Stimulated activated CD4-positive, alpha-beta T cell treated with anti-CD3 and anti-CD28 coated beads, Interleukin-12 subunit alpha, Interleukin-12 subunit beta, amount 100 ng/mL, for 4 hours (primary cell): ENCODE data around the gene SIGLEC1.

ENCODE experiments used
- DNase-seq: peaks from one replicate; pipeline ENCODE4 v3.0.0-alpha.2; 2020

SIGLEC1 gene

DNA sequence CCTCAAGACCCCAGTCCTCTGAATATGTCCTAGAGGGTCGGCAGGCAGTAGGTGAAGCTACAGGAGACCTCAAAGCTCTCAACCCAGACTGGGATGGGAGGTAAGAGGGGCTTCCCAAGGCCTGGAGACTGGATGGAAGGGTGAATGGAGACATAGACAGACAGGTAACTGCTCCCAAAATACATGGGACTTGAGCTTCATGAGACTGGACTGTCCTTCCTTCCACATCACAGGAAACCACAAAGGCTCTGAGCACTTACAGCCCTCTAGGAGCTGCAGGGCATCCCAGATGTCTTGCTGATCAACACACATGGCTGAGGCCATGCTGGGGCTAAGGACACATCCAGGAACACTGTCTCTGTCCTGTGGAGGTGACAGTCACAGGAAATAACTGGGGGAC lies 31.6 kb upstream of the SIGLEC1 start:
- DNase-seq = no peak

DNA sequence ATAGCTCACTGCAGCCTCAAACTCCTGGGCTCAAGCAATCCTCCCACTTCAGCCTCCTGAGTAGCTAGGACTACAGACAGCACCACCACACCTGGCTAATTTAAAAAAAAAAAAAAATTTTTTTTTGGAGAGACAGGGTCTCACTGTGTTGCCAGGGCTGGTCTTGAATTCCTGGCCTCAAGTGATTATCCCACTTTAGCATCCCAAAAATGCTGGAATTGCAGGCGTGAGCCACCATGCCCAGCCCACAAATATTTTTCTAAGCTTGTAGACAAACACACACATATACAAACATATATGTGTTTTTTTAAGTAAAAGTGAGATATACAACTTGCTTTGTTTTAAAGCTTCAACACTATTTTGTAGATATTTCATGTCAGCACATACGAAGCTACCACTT lies 30.9 kb upstream of the SIGLEC1 start:
- DNase-seq = no peak

DNA sequence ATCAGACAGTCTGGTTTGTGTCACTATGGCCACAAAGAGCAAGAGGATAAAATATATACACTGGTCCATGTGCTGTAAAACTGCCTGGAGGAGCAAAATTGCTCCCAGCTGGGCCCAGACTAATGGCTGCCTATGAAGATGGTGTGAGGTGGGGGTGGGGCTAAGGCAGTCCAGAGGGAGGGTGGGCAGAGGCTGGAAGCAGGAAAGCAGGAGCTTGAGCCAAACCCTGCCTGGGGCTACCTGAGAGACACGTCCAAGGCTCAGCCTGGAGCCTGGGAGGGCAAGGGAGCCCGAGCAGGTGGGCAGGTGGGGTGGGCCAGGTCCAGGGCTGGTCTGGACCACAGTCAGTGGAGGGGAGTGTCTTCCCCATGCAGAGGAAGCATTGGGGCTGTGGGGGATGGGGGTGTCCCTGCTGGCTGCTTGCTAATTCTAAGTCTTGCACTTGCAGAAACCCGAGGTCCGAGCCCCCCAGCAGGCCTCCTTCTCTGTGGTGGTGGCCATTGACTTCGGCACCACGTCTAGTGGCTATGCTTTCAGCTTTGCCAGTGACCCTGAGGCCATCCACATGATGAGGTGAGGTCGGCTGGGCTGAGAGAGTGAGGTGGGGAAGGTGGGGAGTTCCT lies 29.5 kb upstream of the SIGLEC1 start:
- DNase-seq = no peak

DNA sequence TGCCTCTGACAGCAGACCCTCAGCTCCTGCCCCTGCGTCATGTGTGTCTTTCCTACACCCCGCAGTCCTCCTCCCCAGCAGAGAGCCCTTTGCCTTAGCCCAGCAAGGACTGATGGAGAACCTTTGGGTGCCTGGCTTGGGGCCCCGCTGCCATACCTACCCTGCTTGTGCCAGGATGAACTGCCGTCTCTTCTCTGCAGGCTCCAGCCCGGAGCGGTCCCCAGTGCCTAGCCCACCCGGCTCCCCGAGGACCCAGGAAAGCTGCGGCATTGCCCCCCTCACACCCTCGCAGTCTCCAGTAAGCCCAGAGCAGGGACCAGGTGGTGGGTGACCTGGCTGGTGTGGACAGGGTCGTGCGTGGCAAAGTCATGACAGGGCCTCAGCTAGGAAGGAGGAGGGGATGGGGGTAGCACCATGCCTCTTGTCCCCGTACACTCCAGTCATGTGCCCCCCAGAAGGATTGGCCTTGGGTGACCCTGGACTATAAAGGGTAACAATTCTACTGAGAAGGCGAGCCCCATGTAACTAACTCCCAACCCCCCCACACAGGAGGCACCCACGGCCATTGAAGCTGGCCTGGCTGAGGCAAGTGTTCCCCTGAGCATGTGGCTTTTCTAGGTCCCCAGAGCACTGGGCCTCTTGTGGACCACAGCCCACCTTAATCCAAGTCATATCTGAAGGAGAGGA lies 28.4 kb upstream of the SIGLEC1 start:
- DNase-seq = no peak

DNA sequence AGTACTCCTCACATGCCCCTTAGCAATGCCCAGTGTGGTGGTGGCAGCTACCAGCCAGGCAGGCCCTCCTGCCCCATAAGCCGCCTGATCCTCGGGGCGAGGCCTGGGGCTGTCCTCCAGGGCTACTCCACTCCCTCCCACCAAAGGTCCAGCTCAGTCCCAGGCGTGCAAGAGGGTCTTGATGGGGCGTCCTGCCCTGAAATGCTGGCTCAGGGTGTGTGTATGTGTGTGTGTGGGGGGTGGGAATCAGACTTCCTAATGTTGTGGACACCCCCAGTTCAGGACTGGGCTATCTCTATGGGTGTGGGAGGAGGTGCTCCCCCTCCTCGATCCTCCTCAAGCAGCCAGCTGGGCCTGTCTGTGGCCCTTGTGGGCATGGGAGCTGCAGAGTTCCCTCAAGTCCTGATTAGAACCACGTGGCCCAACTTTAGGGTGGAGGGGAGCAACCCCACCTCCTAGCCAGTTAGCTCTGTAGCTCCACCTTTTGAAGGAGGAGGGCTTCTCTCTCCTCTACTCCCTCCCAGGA lies 27.6 kb upstream of the SIGLEC1 start:
- no peak for DNase-seq

DNA sequence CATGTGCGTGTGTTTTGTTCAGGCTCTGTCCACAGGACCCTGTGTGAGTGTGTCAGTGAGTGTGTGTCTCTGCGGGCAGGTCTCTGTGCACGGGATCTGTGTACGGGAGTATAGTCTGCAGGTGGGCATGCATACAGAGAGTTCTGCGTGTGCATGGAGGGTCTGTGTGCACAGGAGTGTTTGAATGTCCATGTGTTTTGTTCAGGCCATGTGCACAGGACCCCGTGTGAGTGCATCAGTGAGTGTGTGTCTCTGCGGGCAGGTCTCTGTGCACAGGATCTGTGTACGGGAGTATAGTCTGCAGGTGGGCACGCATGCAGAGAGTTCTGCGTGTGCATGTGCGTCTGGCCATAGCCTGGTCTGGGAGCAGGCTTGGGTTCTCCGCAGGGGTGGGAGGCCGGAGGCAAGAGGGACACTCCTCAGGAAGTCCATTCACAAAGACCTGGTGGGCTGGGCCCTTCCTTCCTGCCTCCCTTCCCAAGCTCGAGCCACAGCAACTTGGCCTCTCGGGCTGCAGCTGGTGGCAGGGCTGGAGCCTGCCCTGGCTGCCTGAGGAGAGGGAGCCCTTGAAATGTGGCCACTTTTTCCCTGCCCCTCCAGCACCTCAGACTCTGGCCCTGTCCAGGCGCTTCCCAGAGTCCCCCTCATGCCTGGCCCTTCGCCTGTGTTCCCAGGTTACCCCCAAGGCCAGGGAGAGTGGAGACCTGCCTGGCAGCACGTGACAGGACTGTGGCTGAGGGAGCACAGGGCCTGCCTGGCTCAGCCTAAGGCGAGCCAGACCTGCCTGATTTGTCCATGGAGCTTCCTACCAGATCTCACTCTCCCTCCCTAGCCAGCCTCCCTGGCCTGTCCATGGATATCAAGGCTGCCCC lies 26.9 kb upstream of the SIGLEC1 start:
- no peak for DNase-seq

DNA sequence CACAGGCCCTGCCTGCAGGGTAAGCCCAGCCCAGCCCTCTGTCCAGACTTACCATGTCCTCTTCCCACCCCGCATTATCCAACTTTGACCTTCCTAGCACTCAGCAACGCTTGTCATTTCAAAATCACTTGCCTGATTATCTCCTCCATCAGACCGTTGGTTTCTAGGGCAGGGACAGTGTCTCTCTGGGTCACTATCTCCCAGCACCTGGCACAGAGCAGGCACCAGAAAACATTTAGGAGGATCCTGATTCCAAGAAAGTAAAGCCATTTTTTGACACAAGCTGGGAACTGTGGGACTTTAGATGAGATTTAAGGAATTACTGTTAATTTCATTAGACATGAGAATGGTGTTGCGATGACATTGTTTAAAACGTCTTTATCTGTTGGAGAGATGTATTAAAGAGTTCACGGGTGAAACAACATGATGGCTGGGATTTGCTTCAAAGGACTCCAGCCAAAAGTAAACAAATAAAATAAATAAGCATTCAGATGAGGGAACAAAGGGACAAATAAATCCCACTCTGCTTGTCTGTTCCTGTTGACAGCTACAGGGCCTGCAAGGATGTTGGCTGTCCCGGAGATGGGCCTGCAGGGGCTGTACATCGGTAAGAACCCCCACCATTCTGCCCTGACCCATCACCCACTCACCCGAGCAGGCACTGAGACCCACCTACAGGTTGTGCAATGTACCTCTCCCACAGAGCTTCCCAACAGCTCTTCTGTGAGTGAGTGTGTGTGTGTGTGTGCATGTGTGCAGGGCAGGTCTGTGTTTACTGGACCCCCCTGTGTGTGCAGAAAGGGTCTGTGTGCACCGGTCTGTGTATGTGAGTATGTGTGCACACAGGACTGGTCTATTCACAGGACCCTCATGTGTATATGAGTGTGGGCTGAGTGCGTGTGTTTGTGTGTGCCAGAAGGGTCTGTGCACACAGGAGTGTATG lies 26.0 kb upstream of the SIGLEC1 start:
- DNase-seq = no peak

DNA sequence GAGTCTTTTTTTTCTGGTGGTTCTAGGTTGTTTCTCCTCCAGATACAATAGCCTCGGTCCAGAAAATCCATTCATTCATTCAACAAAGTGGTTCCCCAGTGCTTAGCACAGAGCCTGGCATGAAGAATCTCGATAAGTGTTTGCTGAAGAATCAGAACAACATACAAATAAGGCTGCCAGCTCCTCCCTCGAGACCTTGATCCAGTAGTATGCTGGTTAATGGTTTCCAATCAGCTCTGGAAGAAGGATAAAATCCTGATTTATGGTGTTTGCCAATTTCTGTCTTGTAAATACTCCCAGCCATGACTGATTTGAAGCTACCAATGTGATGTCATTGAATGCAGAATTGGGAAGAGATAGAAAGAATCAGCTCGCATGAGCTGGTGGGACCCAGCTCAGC lies 23.4 kb upstream of the SIGLEC1 start:
- no peak for DNase-seq

DNA sequence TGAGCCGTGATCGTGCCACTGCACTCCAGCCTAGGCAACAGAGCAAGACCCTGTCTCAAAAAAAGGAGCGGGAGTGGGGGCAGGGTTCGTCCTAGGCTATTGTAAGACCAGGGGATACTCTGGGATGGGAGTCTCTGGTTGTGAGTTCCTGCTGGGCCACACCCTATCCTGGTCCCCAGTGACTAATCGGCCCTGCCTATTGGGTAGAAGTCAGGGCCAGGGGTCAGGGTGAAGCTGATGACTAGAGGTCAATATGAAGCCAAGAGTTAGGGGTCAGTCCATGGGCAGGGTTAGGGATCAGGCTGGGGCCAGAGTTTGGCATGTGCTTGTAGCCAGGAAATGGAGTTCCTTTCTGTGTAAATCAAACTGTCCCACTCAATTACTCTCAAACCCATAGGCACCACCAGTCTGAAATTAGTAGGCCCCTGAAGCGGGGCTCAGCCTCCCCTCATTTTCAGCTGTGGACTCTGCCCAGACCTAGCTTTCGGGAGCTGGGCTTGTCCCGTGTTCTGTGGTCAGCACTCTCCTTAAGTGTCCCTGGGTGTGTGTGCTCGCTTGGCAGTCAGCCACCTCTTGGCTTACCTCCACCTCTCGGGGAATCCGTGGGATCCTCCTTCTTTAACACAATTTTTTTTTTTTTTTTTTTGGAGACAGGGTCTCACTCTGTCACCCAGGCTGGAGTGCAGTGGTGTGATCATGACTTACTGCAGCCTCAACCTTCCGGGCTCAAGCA lies 21.9 kb upstream of the SIGLEC1 start:
- no peak for DNase-seq

DNA sequence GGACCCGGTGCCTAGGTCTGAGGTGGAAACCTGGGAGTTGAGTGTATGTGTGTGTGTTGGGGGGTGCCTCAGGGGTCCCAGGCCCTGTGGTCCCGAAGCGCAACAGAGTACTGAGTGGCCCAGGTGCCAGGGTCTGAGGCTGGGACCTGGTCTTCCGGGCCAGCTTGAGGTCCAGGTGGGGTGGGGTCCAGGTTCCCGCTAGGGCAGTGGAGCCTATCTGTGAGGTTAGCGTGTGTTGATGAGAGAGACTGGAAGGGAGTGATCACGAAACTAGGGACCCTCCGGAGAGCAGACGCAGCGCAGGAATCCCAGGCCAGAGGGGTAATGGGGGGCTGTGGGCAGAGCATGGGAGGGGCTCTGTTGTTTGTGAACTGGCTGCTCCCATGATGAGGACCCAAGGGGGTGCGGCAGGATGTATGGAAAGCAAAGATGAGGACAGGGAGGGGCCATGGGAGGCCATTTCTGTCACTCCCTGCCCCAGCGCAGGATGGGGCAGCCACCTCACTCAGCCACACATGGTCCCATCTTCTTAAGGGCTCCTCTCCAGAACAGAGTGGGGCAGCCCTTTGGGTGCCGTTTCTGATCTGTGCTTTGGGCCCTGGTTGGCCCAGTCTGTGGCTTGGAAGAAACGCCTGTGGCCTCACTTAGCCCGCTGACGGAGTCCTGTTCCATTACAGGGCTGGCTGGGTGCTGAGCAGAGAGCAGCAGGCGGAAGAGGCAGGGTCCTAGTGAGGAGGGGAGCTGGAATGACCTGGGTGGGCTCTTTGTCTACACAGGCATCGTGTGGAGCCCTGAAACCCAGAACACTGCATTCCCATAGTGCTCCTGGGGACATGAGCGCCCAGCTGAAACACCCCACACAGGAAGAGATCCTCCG lies 21.0 kb upstream of the SIGLEC1 start:
- no peak for DNase-seq

DNA sequence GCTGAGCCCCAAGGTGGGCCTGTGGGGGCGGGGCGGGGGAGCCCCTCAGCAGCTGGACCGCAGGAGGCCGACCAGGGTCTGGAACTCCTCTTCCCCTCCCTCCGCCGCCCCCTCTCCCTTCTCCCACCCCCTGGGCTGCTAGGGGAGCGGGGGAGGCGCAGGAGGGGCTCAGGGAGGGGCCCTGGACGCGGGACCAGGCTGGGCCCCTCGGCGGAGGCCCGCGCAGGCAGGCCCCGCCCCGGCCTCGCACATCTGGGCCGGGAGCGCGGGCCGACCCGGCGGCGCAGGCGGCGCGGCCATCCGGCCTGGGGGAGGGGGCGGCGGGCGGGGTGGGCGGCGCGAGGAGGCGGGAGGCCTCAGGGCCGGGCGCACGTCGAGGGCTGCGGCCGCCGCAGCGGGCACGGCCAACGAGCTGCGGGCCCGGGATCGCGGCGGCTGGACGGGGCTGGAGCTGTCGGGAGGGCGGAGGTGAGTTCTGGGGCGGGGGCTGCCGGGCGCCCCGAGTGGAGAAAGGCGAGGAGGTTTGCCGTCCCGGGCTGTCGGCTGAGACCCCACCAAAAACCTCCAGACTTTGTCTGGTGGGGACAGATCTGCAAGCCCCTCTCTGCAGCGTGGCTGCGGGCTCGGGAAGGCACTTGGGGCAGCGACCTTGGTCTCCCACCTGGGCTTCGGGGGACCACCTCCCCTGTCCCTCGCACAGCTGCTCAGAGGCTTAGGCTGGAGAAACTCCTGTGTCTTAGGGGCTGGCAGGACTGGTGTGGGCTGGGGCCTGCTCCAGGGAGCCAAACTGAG lies 20.1 kb upstream of the SIGLEC1 start, which contains the start of gene HSPA12B:
HSPA12B (plus strand) TSS at position 359 of the 792 bp plus-strand sequence. CDS start 5,990 bp downstream, outside the sequence.
- no peak for DNase-seq

DNA sequence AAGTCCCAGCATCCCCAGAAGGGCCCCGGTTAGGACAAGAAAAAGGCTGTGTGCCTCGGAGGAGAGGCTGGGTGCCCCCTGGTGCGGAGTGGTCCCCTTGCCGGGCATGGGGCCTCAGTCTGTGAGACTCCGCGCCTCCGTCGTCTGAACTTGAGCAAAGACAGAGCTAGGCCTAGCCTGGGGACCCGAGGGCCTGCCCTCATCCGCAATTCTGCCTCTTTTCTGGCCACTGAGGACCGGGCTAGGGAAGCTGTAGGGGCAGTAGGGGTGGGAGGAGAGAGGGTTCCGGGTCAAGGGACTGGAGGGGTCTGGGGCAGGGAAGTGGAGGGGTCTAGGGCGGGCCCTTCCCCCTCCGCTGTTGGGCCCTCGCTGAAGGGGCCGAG lies 19.5 kb upstream of the SIGLEC1 start:
- DNase-seq = no peak

DNA sequence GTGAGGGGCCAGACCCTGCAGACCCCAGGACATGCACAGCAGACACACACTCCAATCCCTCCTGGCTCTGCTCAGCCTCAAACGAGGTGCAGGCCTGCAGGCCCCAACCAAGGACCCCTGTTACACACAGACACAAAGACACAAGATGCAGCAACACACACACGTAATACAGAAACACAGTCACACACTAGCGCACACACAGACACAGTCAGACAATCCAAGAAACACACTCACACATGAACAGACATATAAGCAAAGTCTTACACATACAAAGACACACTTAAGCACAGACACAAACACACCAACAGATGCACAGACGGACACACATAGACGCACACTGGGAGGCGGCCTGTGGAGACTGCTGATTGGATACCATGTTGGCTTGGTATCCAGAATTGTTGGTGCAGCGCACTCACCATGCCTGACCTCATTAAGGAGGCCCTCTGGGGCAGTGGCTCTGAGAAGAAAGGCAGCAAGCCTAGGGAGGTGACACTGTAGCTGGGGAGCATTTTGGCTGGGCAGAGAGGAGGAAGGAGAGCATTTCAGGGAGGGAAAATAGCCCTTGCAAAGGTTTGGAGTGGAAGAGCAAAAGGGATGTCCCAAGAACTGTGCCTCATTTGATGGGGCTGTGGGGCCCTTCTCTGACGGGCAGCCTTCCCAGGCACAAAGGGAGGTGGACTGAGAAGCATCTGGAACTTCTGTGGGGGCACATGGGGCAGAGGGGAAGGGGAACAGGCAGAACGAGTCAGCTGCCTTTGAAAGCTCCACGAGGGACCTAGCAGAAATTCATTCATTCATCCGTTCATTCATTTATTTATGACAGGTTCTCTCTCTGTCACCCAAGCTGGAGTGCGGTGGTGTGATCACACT lies 18.6 kb upstream of the SIGLEC1 start:
- DNase-seq = no peak

DNA sequence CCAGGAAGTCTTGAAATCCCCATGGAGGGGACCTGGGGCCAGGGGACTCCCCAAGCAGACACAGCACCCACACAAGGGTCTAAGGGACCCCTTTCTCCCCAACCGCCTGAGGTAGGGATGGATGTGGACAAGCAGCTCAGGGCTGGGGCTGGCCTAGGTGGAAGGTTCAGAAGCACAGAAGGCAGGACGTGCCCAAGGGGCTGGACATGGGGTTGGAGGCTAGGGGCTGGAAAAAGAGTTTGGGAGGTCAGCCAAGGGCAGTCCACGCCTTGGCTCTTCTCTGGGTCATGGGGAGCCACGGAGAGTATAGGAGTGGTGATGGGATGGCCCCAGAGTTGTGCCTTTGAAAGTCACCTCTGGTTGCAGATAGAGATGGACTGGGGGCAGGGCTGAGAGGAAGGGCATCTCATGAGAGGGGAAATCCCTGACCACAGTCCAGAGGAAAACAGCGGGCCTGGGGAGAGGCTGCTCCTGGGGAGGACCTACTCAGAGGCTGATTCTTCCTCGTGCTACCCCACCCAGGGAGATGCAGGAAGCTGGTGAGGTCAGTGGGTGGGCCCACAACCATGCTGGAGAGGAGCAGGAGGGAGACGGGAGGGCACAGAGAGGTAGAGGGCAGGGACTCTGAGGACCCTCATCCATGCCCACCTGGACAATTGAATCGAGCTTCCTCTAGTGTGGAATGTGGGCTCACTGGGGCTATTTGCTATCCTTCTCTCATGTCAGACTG lies 17.6 kb upstream of the SIGLEC1 start:
- DNase-seq = no peak

DNA sequence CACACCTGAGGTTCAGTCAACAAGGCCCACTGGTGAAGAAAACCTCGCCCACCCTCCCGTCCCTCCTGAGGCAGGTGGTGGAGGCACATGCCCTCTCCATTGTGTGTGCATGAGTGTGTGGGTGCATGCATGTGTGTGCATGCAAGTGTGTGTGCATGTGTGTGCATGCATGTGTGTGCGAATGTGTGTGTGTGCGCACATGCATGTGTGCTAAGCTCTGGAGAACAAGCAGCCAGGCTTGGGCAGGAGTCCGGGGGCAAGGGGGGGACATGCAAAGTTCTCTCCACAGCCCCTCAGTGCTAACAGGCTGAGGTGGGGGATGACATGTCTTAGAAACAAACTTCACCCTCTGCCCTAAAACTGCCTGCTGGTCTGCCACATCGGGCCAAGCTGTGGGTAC lies 17.0 kb upstream of the SIGLEC1 start:
- DNase-seq = no peak

DNA sequence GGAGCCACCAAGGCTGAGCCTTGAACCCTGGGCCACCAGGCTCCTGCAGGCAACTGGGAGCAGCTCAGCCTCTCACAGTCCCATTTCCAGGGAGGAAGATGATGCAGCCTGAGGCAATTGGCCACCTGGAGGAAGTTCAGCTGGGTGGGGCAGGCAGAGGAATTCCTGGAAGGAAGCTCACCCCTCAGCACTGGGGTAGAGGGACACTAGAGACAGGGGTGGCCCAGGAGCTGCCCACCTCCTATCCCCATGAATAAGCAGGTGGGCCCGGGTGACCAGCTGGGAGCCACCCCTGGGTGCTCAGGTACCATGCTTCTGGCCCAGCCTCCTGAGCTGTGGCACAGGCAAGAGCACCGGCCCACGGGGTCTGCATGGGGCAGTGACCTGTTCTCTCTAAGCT lies 16.5 kb upstream of the SIGLEC1 start:
- DNase-seq = no peak

DNA sequence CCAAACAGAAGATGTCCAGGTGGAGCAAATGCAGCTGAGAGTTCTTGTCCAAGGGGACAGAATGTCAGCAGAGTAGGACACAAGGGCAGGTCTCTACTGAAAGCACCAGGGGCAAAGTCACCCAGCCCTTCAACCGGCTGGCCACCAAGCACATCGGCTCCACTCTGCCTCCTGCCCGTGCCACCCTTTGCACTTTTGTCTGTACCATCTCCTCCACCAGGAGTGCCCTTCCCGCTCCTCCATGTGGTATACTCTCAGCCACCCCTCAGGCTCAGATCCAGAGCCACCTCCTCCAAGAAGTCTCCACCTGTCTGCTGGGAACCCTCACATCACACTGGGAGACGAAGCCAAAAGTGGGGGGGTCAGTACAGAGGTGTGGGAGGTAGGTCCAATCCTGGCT lies 16.0 kb upstream of the SIGLEC1 start:
- DNase-seq = no peak

DNA sequence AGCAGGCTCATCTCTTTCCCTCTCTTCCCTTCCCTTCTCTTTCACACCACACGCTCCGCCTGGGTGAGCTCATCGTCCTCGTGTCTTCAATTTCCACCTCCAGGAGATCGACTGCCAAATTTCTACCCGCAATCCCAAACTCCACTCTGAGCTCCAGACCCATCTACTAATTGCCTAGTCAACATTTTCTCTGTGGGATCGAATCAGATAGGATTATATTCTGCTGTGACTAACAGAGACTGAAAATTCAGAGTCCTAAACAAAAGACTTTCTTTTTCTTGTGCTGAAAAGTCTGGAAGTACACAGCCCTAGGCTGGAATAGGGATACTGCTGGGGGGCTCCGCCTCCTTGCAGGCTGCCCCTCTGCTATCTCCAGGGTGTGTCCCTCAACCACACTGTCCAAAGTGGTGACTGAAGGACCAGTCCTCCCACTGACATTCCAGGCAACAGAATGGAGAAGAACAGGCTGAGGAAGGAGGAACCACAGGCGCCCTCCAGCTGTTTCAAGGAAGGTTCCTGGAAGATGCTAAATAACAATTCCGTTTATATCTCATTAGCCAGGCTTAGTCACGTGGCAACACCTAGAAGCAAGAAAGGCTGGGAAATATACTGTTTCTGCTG lies 15.1 kb upstream of the SIGLEC1 start:
- DNase-seq = no peak
